Neural crest cell (in vitro differentiated cells): ENCODE measurements around the gene SUGCT. TPM values are rescaled to one million over a fixed set of nuclear protein-coding genes. Genes with fewer than 3 reads are reported as not detected.

Source experiments
- DNase-seq: peaks from one replicate; pipeline ENCODE4 v3.0.0; 2021; ENCODE audit warnings: low read depth, mixed read lengths, low spot score
- H3K27ac Mint-ChIP-seq: one replicate; pipeline ENCODE4 v1.8.0; 2021; ENCODE audit warnings: mild to moderate bottlenecking, mixed read lengths; ENCODE audit not compliant: unreplicated experiment
- H3K27me3 Mint-ChIP-seq: 2 replicates; pipeline ENCODE4 v1.8.0; 2021; ENCODE audit warnings: low read depth, mild to moderate bottlenecking, mixed read lengths
- H3K36me3 Mint-ChIP-seq: 2 replicates; pipeline ENCODE4 v1.8.0; 2021; ENCODE audit warnings: low read depth, mild to moderate bottlenecking, mixed read lengths
- H3K4me1 Mint-ChIP-seq: 2 replicates; pipeline ENCODE4 v1.8.0; 2021; ENCODE audit warnings: mixed read lengths
- H3K4me3 Mint-ChIP-seq: one replicate; pipeline ENCODE4 v1.8.0; 2021; ENCODE audit warnings: mild to moderate bottlenecking, mixed read lengths
- H3K9me3 Mint-ChIP-seq: 2 replicates; pipeline ENCODE4 v1.8.0; 2021; ENCODE audit warnings: mixed read lengths
- CTCF ChIP-seq: fragments of 200-600 bp; sonication (generic); conservative IDR thresholded peaks from 2 replicates; pipeline ENCODE4 v1.5.0; 2021; ENCODE audit warnings: antibody characterized with exemption, mild to moderate bottlenecking
- total RNA-seq: library from RNA; stranded (reverse); gene quantifications from 2 replicates; pipeline ENCODE4 v1.2.1, GENCODE V29; 2021

The SUGCT gene
- total RNA-seq, 1 donor from 2014 or later = 5.9 TPM

DNA sequence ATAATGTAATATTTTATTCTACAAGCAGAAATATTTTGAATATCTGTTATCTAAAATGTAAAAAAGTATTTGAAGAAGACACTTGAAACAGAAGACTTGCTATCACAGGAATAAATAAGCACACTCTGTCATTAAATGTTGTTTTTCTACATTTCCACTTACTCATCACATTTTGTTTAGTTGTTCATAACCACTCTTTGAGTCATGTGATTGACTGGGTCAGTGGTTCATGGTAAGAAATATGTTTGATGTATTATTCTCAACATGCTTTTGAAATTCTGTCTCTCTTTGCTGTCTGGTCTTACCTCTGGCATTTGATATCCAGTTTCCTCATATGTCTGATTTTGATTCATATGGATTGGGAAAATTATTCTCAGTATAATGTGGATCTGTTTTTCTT, 171.8 kb downstream of the SUGCT start:
- TF ChIP-seq CTCF = no peak
- DNase-seq = no peak
- no peak overlapping the region for H3K4me3 Mint-ChIP-seq
- H3K9me3 Mint-ChIP-seq = peaks cover 4% of the 10 kb centered on the region
- H3K27ac Mint-ChIP-seq = no peak overlapping the region
- no peaks in the 10 kb centered on the region for H3K36me3 Mint-ChIP-seq
- H3K27me3 Mint-ChIP-seq = no peaks in the 10 kb centered on the region
- H3K4me1 Mint-ChIP-seq = no peaks in the 10 kb centered on the region

- no peaks in the 10 kb centered on the region for H3K4me1 Mint-ChIP-seq
- H3K36me3 Mint-ChIP-seq = no peaks in the 10 kb centered on the region
- no peak for DNase-seq
- peaks cover 5% of the 10 kb centered on the region for H3K9me3 Mint-ChIP-seq
- no peak overlapping the region for H3K4me3 Mint-ChIP-seq
- no peak overlapping the region for H3K27ac Mint-ChIP-seq
- H3K27me3 Mint-ChIP-seq = no peaks in the 10 kb centered on the region
- no peak for TF ChIP-seq CTCF
These were observed 175.5 kb downstream of the SUGCT start for GRCh38 chr7:40310258-40310657.

GRCh38 chr7:40311307-40311706, 176.5 kb downstream of the SUGCT start:
- Mint-ChIP-seq H3K4me3 (no peak overlapping the region), H3K4me1 (no peaks in the 10 kb centered on the region), H3K27me3 (no peaks in the 10 kb centered on the region), H3K27ac (no peak overlapping the region), H3K9me3 (peaks cover 5% of the 10 kb centered on the region), H3K36me3 (no peaks in the 10 kb centered on the region)
- DNase-seq = no peak
- no peak for TF ChIP-seq CTCF

- H3K9me3 Mint-ChIP-seq = peaks cover 5% of the 10 kb centered on the region
These were observed 180.5 kb downstream of the SUGCT start for GRCh38 chr7:40315277-40315676.

DNA sequence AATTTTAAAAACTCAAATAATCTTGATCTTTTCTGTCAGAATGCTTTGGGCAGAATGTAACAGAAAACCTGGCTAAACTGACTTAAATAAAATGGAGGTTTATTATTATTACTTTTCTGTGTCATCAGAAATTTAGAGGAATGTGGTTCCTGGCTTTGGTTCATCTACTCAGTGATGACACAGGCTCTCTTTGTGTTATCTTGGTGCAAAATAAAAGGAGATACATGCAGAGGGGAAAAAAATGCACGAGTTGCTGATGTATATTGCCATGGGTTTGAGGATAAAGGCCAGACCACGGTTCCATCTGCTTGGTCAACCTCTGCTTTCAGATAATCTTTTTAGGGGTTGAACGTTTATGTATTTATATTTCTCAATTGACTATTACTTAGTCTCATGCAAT, 181.4 kb downstream of the SUGCT start:
- H3K4me3 Mint-ChIP-seq = no peak overlapping the region
- no peaks in the 10 kb centered on the region for H3K36me3 Mint-ChIP-seq
- H3K27ac Mint-ChIP-seq = no peak overlapping the region
- no peak for TF ChIP-seq CTCF
- H3K27me3 Mint-ChIP-seq = no peaks in the 10 kb centered on the region
- H3K4me1 Mint-ChIP-seq = no peaks in the 10 kb centered on the region
- H3K9me3 Mint-ChIP-seq = peaks cover 5% of the 10 kb centered on the region
- DNase-seq = no peak

More at GRCh38 chr7:40315277-40315676, 180.5 kb downstream of the SUGCT start:
- Mint-ChIP-seq H3K4me3 (no peak overlapping the region), H3K36me3 (no peaks in the 10 kb centered on the region), H3K27me3 (no peaks in the 10 kb centered on the region), H3K4me1 (no peaks in the 10 kb centered on the region), H3K27ac (no peak overlapping the region)
- no peak for DNase-seq
- no peak for TF ChIP-seq CTCF

- Mint-ChIP-seq H3K36me3 (no peaks in the 10 kb centered on the region), H3K4me3 (no peak overlapping the region), H3K4me1 (peaks cover 9% of the 10 kb centered on the region), H3K27me3 (no peaks in the 10 kb centered on the region), H3K9me3 (no peaks in the 10 kb centered on the region), H3K27ac (no peak overlapping the region)
- no peak for DNase-seq
- no peak for TF ChIP-seq CTCF
These were observed 190.1 kb downstream of the SUGCT start for GRCh38 chr7:40324914-40325313.
